Colonic mucosa (tissue), 4 donors: ENCODE measurements around the gene ZFAND2A. TPM values are rescaled to one million over a fixed set of nuclear protein-coding genes. Genes with fewer than 3 reads are reported as not detected.

Source experiments
- DNase-seq: peaks from one replicate; pipeline ENCODE4 v3.0.0-alpha.2; 2020
- H3K27ac ChIP-seq: fragments of 200-600 bp; one replicate; pipeline ENCODE4 v1.8.0; 2021
- H3K27me3 ChIP-seq: fragments of 200-600 bp; one replicate; pipeline ENCODE4 v1.8.0; 2021
- H3K36me3 ChIP-seq: fragments of 200-600 bp; one replicate; pipeline ENCODE4 v1.8.0; 2021
- H3K4me1 ChIP-seq: fragments of 200-600 bp; one replicate; pipeline ENCODE4 v1.8.0; 2021; ENCODE audit warnings: mild to moderate bottlenecking
- H3K4me3 ChIP-seq: fragments of 200-600 bp; one replicate; pipeline ENCODE4 v1.8.0; 2021
- H3K9ac ChIP-seq, 2 donors: one replicate each; pipeline ENCODE4 v1.7.0; 2013; ENCODE audit warnings: control low read depth in 2 of 2, low read depth in 2 of 2, low read length in 2 of 2
- H3K9me3 ChIP-seq: fragments of 200-600 bp; one replicate; pipeline ENCODE4 v1.8.0; 2021
- CTCF ChIP-seq: fragments of 200-600 bp; IDR thresholded peaks from one replicate; pipeline ENCODE4 v1.8.0; 2022; ENCODE audit warnings: antibody characterized with exemption, mild to moderate bottlenecking
- intact Hi-C: fragments of 100-400 bp; cut with DNase I; formaldehyde crosslinking; loops from one replicate; pipeline ENCODE4 v1.14.1; 2022
- total RNA-seq, 2 donors: library from RNA; stranded (reverse); fragmentation: NEBNext Ultra II Directional in 1 of 2; extraction: Animal tissue kit (Norgen Biotek cat#: 25700) in 1 of 2; gene quantifications; one replicate each; pipeline ENCODE4 v1.2.1, GENCODE V29; 2021
- donor health status: healthy.
- donor health status: DM: no; HTN: no; CAD: no.
- donor health status: DM: no; HTN: no; CAD: no.

The ZFAND2A gene
- total RNA-seq, 2 donors from 2014 or later, result 26.2 to 38.7 TPM

- DNase-seq, result no peak
- H3K9me3 ChIP-seq, result no peaks in the 10 kb centered on the region
- H3K36me3 ChIP-seq, result no peaks in the 10 kb centered on the region
- TF ChIP-seq CTCF, result no peak
- no peak overlapping the region for H3K27ac ChIP-seq
- H3K9ac ChIP-seq, result no peak overlapping the region
- no peak overlapping the region for H3K4me3 ChIP-seq
- intact Hi-C loops, result no loop called here
- no peaks in the 10 kb centered on the region for H3K27me3 ChIP-seq
- no peaks in the 10 kb centered on the region for H3K4me1 ChIP-seq
These were observed 45.5 kb downstream of the ZFAND2A start for GRCh38 chr7:1114505-1114904.

- intact Hi-C loops, result no loop called here
- DNase-seq, result no peak
- TF ChIP-seq CTCF, result no peak
- H3K27ac ChIP-seq, result no peak overlapping the region
- no peak overlapping the region for H3K9ac ChIP-seq
- no peaks in the 10 kb centered on the region for H3K27me3 ChIP-seq
- H3K36me3 ChIP-seq, result no peaks in the 10 kb centered on the region
- H3K4me3 ChIP-seq, result no peak overlapping the region
- H3K9me3 ChIP-seq, result no peaks in the 10 kb centered on the region
- H3K4me1 ChIP-seq, result no peaks in the 10 kb centered on the region
These were observed 45.9 kb downstream of the ZFAND2A start for GRCh38 chr7:1114088-1114487.

DNA sequence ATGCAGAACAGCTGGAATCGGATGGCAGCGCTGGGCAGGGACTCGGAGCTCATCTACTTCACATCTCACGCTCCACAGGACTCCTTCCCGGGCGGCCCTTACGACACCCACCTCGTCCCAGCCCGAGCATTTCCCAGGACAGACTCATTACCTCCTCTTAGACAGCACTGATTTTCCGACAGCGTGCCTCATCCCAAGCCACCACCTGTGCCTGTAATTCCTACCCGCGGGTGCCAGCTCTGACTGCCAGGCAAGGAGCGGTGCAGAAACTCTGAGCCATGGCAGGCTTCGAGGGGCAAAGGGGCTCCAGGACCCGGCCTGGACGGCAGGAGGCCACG is 46.5 kb downstream of the ZFAND2A start:
- no peak for DNase-seq
- H3K36me3 ChIP-seq, result no peaks in the 10 kb centered on the region
- TF ChIP-seq CTCF, result no peak
- H3K4me3 ChIP-seq, result no peak overlapping the region
- H3K27ac ChIP-seq, result no peak overlapping the region
- no peak overlapping the region for H3K9ac ChIP-seq
- no peaks in the 10 kb centered on the region for H3K27me3 ChIP-seq
- no peaks in the 10 kb centered on the region for H3K4me1 ChIP-seq
- H3K9me3 ChIP-seq, result no peaks in the 10 kb centered on the region
- intact Hi-C loops, result no loop called here

DNA sequence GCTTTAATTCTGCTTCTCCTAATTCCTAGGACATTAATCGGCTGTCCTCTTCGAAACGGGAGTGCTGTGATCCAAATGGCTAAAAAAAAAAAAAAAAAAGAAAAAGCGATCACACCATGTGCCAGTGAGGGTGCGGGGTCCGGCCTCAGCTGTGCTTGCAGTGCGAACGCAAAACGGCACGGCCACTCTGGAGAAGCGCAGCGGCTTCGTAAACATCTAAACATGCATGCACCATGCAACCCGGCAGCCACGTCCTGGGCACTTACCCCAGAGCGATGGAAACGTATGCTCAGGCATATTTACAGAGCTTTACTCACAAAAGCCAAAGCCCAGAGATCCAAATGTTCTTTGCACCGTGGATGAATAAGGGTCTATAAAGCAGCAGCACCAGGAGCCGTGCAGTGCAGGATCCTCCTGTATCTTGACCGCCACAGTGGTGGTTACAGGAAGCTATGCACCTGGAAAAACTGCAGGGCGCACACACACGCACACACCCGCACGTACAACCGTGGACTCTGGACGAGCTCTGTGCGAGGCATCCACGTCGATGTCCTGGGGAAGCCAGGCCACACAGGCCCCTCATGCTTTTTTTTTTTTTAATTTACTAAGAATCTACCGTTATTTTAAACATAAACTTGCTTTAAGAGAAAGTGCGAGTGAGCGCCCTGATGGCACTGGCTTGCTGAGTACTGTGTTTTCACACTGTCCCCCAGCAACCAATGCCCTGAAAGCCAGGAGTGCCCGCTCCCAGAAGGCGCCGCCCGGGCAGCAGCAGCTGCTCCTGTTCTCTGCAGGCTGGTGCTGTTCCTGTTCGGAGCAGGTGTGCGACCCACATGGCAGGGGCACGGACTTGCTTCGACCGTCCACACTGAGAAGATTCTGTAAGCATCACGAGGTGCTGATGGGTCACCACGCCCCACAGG is 47.1 kb downstream of the ZFAND2A start:
- intact Hi-C loops, result no loop called here
- Histone ChIP-seq H3K4me1 (no peaks in the 10 kb centered on the region), H3K9me3 (no peaks in the 10 kb centered on the region), H3K36me3 (no peaks in the 10 kb centered on the region), H3K9ac (no peak overlapping the region), H3K27ac (no peak overlapping the region), H3K27me3 (no peaks in the 10 kb centered on the region), H3K4me3 (no peak overlapping the region)
- TF ChIP-seq CTCF, result no peak
- DNase-seq, result no peak

GRCh38 chr7:1112109-1112508 is 47.9 kb downstream of the ZFAND2A start:
- no peak overlapping the region for H3K4me3 ChIP-seq
- no peaks in the 10 kb centered on the region for H3K27me3 ChIP-seq
- no peak for DNase-seq
- intact Hi-C loops, result no loop called here
- H3K9ac ChIP-seq, result no peak overlapping the region
- no peak overlapping the region for H3K27ac ChIP-seq
- no peak for TF ChIP-seq CTCF
- H3K4me1 ChIP-seq, result no peaks in the 10 kb centered on the region
- H3K9me3 ChIP-seq, result no peaks in the 10 kb centered on the region
- H3K36me3 ChIP-seq, result no peaks in the 10 kb centered on the region
